Suppressor macrophage treated with lipopolysaccharide for 4 hours (primary cell): Measurements from ENCODE around the gene KLHL29.
"Not testable (repeated sequence)": the region's sequence is repeated elsewhere in the genome, so short reads cannot be mapped to it uniquely, and the experiment has no call there.

Experiments
- DNase-seq: peaks from one replicate; pipeline ENCODE4 v3.0.0-alpha.2; 2020

The KLHL29 gene

DNA sequence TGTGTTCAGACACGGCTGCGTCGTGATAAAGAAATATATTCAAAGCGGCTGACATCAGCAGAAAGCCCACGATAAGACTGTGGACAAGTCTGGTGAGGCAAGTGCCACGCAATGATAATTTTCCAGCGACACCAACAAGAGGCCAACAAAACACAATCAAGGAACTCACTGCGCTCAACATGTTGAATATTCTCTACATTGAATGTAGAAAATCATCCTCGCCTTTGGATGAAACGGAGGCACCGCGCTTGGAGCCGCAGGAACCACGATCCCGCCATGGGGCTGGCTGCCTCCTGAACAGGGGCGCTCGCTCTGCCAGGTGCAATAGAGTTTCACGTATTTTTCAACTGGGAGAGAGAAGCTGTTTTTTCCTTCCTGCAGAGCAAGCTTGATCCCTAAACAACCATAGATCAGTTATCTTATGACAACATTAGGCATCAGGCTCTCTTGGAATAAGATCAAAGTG is 321.7 kb downstream of the KLHL29 start:
- no peak for DNase-seq

GRCh38 chr2:23707096-23707495 is 322.1 kb downstream of the KLHL29 start:
- no peak for DNase-seq

- DNase-seq, result no peak
These were observed 323.8 kb downstream of the KLHL29 start for GRCh38 chr2:23708771-23709170.

- no peak for DNase-seq
These were observed 324.3 kb downstream of the KLHL29 start for GRCh38 chr2:23709311-23709710.

GRCh38 chr2:23711979-23712755 is 327.2 kb downstream of the KLHL29 start:
- no peak for DNase-seq

- no peak for DNase-seq
These were observed 327.8 kb downstream of the KLHL29 start for GRCh38 chr2:23712756-23713151.

- DNase-seq, result no peak
These were observed 328.4 kb downstream of the KLHL29 start for GRCh38 chr2:23713351-23713750.

- no peak for DNase-seq
These were observed 334.1 kb downstream of the KLHL29 start for GRCh38 chr2:23718931-23719700.

- no peak for DNase-seq
These were observed 334.7 kb downstream of the KLHL29 start for GRCh38 chr2:23719716-23720115.

DNA sequence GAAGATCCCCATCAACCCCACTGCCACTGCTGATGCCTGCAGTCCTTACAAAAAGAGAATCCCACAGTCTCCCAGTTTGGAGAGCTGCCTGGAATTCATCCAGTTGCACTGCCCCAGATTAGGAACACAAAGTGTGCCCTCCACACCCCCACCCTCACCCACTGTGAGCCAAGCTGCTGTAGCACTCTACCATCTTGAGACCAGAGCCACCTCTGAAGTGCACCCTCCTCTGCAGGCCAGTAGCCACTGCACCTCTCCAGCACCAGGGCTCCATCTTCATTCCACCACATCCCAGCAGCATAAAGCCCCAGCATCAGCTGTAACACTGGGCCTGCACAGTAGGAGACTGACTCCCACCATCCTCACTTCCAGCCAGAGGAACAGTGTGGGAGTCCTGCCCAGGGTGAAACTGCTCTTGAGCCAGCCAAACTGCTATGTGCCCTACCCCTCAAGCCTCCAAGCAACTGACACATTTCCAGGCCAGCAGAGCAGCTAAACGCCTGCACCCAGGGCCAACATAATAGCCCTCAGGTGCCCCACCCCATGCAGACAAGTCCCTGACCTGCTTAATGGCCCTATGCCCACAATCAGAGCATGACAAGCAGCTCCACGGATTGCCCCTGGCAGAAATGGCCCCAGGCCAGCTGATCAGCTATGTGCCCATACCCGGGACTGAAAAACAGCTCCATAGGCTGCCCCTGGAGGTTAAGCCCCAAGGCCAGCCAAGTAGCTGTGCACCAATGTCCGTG is 335.9 kb downstream of the KLHL29 start:
- DNase-seq, result no peak

GRCh38 chr2:23721454-23721826 is 336.5 kb downstream of the KLHL29 start:
- no peak for DNase-seq

DNA sequence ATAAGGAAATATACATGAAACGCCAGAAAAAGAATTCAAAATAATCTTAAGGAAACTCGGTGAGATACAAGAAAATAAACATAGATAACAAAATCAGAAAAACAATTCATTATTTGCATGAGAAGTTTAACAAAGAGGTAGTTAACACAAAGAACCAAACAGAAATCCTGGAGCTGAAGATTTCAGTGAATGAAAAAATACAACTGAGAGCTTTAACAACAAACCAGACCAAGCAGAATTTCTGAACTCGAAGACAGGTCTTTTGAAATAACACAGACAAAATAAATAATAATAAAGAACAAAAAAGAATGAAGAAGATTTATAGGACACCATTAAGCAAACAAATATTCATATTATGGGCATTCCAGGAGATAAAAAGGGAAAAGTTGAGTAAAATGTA is 337.3 kb downstream of the KLHL29 start:
- no peak for DNase-seq

DNA sequence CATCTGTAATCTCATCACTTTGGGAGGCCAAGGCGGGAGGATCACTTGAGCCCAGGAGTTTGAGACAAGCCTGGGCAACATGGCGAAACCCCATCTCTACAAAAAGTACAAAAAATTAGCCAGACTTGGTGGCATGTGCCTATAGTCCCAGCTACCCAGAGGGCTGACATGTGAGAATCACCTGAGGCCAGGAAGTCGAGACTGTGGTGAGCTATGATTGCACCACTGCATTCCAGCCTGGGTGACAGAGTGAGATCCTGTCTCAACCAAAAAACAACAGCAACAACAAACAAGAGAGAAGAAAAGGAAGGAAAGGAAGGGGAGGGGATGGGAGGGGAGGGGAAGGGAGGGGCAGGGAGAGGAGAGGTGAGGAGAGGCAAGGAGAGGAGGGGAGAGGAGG is 338.1 kb downstream of the KLHL29 start:
- DNase-seq, result not testable (repeated sequence)

DNA sequence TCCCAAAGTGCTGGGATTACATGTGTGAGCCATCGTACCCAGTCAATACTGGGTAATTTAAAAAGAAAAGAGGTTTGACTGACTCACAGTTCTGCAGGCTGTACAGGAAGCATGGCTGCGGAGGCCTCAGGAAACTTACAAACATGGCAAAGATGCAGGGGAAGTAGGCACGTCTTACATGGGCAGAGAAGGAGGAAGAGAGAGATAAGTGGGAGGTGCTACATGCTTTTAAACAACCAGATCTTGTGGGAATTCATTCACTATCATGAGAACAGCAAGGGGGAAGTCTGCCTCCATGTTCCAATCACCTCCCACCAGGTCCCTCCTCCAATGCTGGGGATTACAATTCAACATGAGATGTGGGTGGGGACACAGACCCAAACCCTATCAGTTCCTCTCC is 349.4 kb downstream of the KLHL29 start:
- peak; percentile 16 for DNase-seq

DNA sequence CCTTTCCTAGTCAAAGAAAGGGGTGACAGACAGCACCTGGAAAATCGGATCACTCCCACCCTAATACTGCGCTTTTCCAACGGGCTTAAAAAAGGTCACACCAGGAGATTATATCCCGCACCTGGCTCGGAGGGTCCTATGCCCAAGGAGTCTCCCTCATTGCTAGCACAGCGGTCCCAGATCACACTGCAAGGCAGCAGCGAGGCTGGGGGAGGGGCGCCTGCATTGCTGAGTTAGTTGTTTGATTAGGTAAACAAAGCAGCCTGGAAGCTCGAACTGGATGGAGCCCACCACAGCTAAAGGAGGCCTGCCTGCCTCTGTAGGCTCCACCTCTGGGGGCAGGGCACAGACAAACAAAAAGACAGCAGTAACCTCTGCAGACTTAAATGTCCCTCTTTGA is 351.8 kb downstream of the KLHL29 start:
- DNase-seq, result not testable (repeated sequence)

DNA sequence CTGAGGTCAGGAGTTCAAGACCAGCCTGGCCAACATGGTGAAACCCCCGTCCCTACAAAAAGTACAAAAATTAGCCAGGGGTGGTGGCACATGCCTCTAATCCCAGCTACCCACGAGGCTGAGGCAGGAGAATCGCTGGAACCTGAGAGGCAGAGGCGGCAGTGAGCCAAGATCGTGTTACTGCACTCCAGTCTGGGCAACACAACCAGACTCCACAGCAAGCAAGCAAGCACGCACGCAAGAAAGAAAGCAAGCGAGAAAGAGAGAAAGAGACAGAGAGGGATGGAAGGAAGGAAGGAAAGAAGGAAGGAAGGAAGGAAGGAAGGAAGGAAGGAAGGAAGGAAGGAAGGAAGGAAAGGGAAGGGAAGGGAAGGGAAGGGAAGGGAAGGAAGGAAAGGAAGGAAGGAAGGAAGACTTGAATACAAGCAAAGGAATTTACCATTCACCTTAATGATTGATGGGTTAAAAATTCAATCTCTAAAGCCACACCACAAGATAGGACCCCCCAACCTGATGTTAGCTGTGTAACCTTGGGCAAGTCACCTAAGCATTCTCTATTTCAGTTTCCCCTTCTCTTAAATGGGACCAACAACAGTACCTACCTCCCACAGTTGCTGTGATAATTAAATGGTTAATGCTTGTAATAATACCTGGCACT is 360.2 kb downstream of the KLHL29 start:
- DNase-seq, result no peak

DNA sequence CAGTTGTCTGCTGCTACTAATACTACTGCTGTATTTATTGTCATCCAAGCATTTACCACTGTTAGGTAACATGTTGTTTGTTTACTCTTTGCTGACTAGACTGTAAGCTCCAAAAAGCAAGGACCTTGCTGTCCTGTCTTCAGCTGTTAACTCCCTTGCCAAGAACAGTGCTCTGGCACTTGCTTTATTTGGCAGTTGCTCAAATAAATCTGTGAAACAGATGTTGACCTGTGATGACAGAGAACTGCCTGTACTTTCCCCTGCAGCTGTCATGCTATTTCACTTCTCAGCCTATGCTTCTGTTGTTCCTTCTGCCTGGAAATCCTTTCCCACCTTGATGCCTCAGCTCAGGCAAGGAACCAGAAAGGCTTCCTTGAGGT is 360.7 kb downstream of the KLHL29 start:
- no peak for DNase-seq

DNA sequence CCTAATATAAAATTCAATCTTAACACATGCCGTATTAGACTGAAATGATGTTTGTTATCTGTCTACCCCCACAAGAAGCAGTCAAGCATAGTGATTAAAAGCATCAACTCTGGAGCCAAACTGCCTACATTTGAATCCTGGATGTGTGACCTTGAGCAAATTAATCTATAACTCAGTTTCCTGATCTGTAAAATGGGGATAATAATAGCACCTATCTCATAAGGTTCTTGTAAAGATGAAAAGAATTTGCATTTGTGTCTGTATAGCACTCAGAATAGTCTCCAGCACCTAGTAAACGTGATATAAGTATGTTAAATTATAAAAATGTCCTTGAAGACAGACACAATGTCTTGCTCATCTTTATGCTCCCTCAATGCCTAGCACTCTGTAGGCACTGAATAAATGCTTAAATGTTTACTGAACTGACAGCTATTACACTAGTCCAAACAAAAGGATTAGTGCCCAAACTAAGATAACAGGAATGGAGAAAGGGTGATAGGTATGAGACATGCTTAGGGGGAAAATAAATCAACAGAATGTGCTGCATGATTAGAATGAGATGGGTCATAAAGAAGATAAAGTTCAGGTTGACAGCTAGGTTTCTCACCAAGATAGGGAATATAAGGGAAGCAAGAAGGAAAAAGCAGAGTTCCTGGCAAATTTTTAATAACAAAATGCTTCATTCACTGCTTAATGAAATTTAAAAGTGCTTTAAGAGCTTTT is 361.3 kb downstream of the KLHL29 start:
- DNase-seq, result no peak

- no peak for DNase-seq
These were observed 366.8 kb downstream of the KLHL29 start for GRCh38 chr2:23751747-23752265.

GRCh38 chr2:23753291-23754010 is 368.5 kb downstream of the KLHL29 start:
- DNase-seq, result no peak

DNA sequence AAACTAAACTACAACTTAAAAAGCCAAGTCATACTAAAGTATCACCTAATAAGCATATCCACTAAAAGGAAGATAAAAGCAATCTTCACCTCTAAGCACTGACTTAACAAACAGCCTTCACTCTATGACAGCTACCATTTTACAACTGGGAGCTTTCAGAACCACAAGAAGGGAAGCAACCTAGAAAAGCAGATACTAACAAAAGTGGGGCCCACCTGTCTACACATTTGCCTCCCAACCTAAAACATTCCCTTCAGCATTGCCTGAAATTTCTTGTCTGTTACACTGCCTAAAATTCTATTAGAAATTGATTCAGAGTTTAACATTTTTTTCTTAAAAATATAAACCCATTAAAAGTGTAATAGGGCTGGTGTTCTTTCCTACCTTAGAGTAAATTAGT is 370.0 kb downstream of the KLHL29 start:
- no peak for DNase-seq
